HG03565 (cell line): ENCODE results near the gene RAB9A.
"Not testable (repeated sequence)": the region's sequence is repeated elsewhere in the genome, so short reads cannot be mapped to it uniquely, and the experiment has no call there.

Experiments
- ATAC-seq: cut with Tn5 transposase; IDR thresholded peaks from one replicate; pipeline ENCODE4 v1.9.1; 2021; ENCODE audit warnings: mild to moderate bottlenecking, moderate library complexity; ENCODE audit not compliant: unreplicated experiment

The RAB9A gene

GRCh38 chrX:13699183-13699826 lies 10.4 kb downstream of the RAB9A start:
- ATAC-seq: peak; percentile 56

GRCh38 chrX:13700380-13700779 lies 11.5 kb downstream of the RAB9A start:
- no peak for ATAC-seq

- ATAC-seq: no peak
These were observed 13.3 kb downstream of the RAB9A start for GRCh38 chrX:13702111-13702789.

- ATAC-seq: no peak
These were observed 14.2 kb downstream of the RAB9A start for GRCh38 chrX:13703135-13703534.

- ATAC-seq: no peak
These were observed 14.7 kb downstream of the RAB9A start for GRCh38 chrX:13703589-13703988.

- ATAC-seq: no peak
These were observed 22.2 kb downstream of the RAB9A start for GRCh38 chrX:13711141-13711540.

GRCh38 chrX:13716455-13716854 lies 27.5 kb downstream of the RAB9A start:
- no peak for ATAC-seq

- ATAC-seq: no peak
These were observed 28.0 kb downstream of the RAB9A start for GRCh38 chrX:13716905-13717304.

GRCh38 chrX:13717700-13718472 lies 29.0 kb downstream of the RAB9A start:
- no peak for ATAC-seq

GRCh38 chrX:13719192-13719856 lies 30.4 kb downstream of the RAB9A start:
- ATAC-seq: no peak

- ATAC-seq: no peak
These were observed 32.4 kb downstream of the RAB9A start for GRCh38 chrX:13721371-13721770.

- ATAC-seq: no peak
These were observed 33.0 kb downstream of the RAB9A start for GRCh38 chrX:13721819-13722519.

GRCh38 chrX:13724878-13725277 lies 36.0 kb downstream of the RAB9A start:
- not testable (repeated sequence) for ATAC-seq

- ATAC-seq: not testable (repeated sequence)
These were observed 37.7 kb downstream of the RAB9A start for GRCh38 chrX:13726583-13726982.

GRCh38 chrX:13730523-13730922 lies 41.6 kb downstream of the RAB9A start:
- not testable (repeated sequence) for ATAC-seq

GRCh38 chrX:13732246-13733067 lies 43.5 kb downstream of the RAB9A start:
- ATAC-seq: no peak

GRCh38 chrX:13733506-13733905 lies 44.6 kb downstream of the RAB9A start:
- ATAC-seq: no peak

- peak; percentile 80 for ATAC-seq
These were observed 45.6 kb downstream of the RAB9A start, which contains the start of the genes OFD1 and TRAPPC2 for GRCh38 chrX:13734278-13735172. TSS of gene OFD1 (plus strand) at chrX:13734748. CDS start at chrX:13735072, 324 bp downstream. TSS of gene TRAPPC2 (minus strand) at chrX:13734620. CDS start at chrX:13719963, 14,657 bp downstream.

GRCh38 chrX:13741695-13742094 lies 52.8 kb downstream of the RAB9A start:
- no peak for ATAC-seq
